Liver (tissue), 9 donors: Measurements from ENCODE around the gene GATAD2B. TPM values are rescaled to one million over a fixed set of nuclear protein-coding genes. Genes with fewer than 3 reads are reported as not detected.
"Not testable (repeated sequence)": the region's sequence is repeated elsewhere in the genome, so short reads cannot be mapped to it uniquely, and the experiment has no call there.

Experiments used
- DNase-seq: peaks from one replicate; pipeline ENCODE4 v3.0.0-alpha.2; 2017; ENCODE audit warnings: low spot score
- H3K27ac ChIP-seq, 2 donors: one replicate each; pipeline ENCODE4 v1.7.0; 2013; ENCODE audit warnings: inconsistent platforms in 2 of 2, low read length in 2 of 2, control low read depth in 1 of 2, low read depth in 1 of 2, mild to moderate bottlenecking in 1 of 2
- H3K27me3 ChIP-seq, 4 donors: one replicate each; pipeline versions ENCODE4 v1.6.1 to v1.7.0; 2013; ENCODE audit warnings: low read length in 3 of 4, inconsistent platforms in 1 of 4, mild to moderate bottlenecking in 1 of 4, moderate library complexity in 1 of 4; ENCODE audit not compliant: control insufficient read depth in 4 of 4, insufficient read depth in 4 of 4
- H3K36me3 ChIP-seq, 4 donors: one replicate each; pipeline versions ENCODE4 v1.6.1 to v1.7.0; 2013; ENCODE audit warnings: low read length in 3 of 4, mild to moderate bottlenecking in 3 of 4, low read depth in 1 of 4, moderate library complexity in 1 of 4; ENCODE audit not compliant: control insufficient read depth in 4 of 4, insufficient read depth in 3 of 4
- H3K4me1 ChIP-seq, 4 donors: one replicate each; pipeline versions ENCODE4 v1.6.1 to v1.7.0; 2013; ENCODE audit warnings: low read length in 3 of 4, mild to moderate bottlenecking in 3 of 4, moderate library complexity in 1 of 4; ENCODE audit not compliant: control insufficient read depth in 4 of 4, insufficient read depth in 4 of 4
- H3K4me3 ChIP-seq, 3 donors: one replicate each; pipeline versions ENCODE4 v1.6.1 to v1.7.0; 2013; ENCODE audit warnings: low read length in 3 of 3, control low read depth in 1 of 3, low read depth in 1 of 3, mild to moderate bottlenecking in 1 of 3
- H3K9ac ChIP-seq, 2 donors: one replicate each; pipeline ENCODE4 v1.7.0; 2013; ENCODE audit warnings: low read length in 2 of 2, mild to moderate bottlenecking in 2 of 2, moderate library complexity in 2 of 2, control low read depth in 1 of 2, low read depth in 1 of 2
- H3K9me3 ChIP-seq, 4 donors: one replicate each; pipeline versions ENCODE4 v1.6.1 to v1.7.0; 2013; ENCODE audit warnings: low read length in 3 of 4; ENCODE audit not compliant: control insufficient read depth in 4 of 4
- FOXA1 ChIP-seq: IDR thresholded peaks from 2 replicates; pipeline ENCODE4 v1.6.1; 2016; ENCODE audit warnings: antibody characterized with exemption
- FOXA2 ChIP-seq: IDR thresholded peaks from 2 replicates; pipeline ENCODE4 v1.6.1; 2016; ENCODE audit warnings: antibody characterized with exemption
- HNF4G ChIP-seq: IDR thresholded peaks from 2 replicates; pipeline ENCODE4 v1.6.1; 2016; ENCODE audit warnings: antibody characterized with exemption
- JUND ChIP-seq, 2 donors: IDR thresholded peaks; 2 replicates each; pipeline ENCODE4 v1.6.1; 2016; ENCODE audit warnings: antibody characterized with exemption in 2 of 2
- NR2F2 ChIP-seq: IDR thresholded peaks from 2 replicates; pipeline ENCODE4 v1.6.1; 2016; ENCODE audit warnings: antibody characterized with exemption
- RAD21 ChIP-seq, 2 donors: IDR thresholded peaks; 2 replicates each; pipeline ENCODE4 v1.6.1; 2016; ENCODE audit warnings: antibody characterized with exemption in 2 of 2, mild to moderate bottlenecking in 2 of 2
- RXRA ChIP-seq, 2 donors: IDR thresholded peaks; 2 replicates each; pipeline ENCODE4 v1.6.1; 2017 to 2018; ENCODE audit warnings: antibody characterized with exemption in 2 of 2, mild to moderate bottlenecking in 1 of 2
- TAF1 ChIP-seq: conservative IDR thresholded peaks from 2 replicates; pipeline ENCODE4 v1.6.1; 2016; ENCODE audit warnings: antibody characterized with exemption, mild to moderate bottlenecking
- ZBTB33 ChIP-seq: IDR thresholded peaks from 2 replicates; pipeline ENCODE4 v1.6.1; 2016; ENCODE audit warnings: antibody characterized with exemption
- WGBS: extraction: QIAGEN DNeasy Blood & Tissue Kit; methylation state at CpG from one replicate; pipeline ENCODE4 v1.1.7; 2013; 5-methylcytosine and 5-hydroxymethylcytosine counted together
- polyA plus RNA-seq, 2 donors: library from polyadenylated mRNA; stranded (reverse) in 1 of 2; unstranded in 1 of 2; fragments of 200-250 nt in 1 of 2; fragments of >200 nt in 1 of 2; fragmentation: Nextera tagmentation in 1 of 2; extraction: Ambion mirVana in 1 of 2; gene quantifications; one replicate each; pipeline versions ENCODE4 v1.2.1 to v1.2.3, GENCODE V29; 2013 to 2015
- total RNA-seq, 2 donors: library from RNA; depleted of rRNA; stranded (reverse); fragments of >200 nt; gene quantifications; one replicate each; pipeline ENCODE4 v1.2.3, GENCODE V29; 2014
- TF ChIP-seq, protein P1 (sequence below): IDR thresholded peaks from 2 replicates; pipeline ENCODE4 v1.6.1; 2016; ENCODE audit warnings: antibody characterized with exemption
- TF ChIP-seq, protein P2 (sequence below): IDR thresholded peaks from 2 replicates; pipeline ENCODE4 v1.6.1; 2016; ENCODE audit warnings: antibody characterized with exemption, mild to moderate bottlenecking
- donor health status: healthy.
- donor health status: healthy.
- donor health status: healthy.
- donor health status: healthy.
- donor health status: healthy.

GATAD2B gene
- total and polyA plus RNA-seq, 4 donors, result 3.2 to 4.9 (median 3.9) TPM

- no peak overlapping the region for H3K4me3 ChIP-seq
Measured at GRCh38 chr1:153841463-153841994, 81.2 kb downstream of the GATAD2B start.

DNA sequence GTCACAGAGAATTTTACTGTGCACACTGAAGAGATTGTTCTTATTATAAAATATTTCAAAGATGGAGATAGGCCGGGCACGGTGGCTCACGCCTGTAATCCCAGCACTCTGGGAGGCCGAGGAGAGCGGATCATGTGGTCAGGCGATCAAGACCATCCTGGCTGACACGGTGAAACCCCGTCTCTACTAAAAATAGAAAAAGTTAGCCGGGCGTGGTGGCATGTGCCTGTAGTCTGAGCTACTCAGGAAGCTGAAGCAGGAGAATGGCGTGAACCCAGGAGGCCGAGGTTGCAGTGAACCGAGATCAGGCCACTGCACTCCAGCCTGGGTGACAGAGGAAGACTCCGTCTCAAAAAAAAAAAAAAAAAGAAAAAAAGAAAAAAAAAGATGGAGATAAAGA, 82.0 kb downstream of the GATAD2B start:
- WGBS, result 85% methylated on average over 14 of the region's 14 CpGs
- not testable (repeated sequence) for H3K9me3 ChIP-seq, H3K36me3 ChIP-seq, H3K4me3 ChIP-seq, DNase-seq, H3K27me3 ChIP-seq, H3K9ac ChIP-seq, H3K4me1 ChIP-seq, H3K27ac ChIP-seq

More at GRCh38 chr1:153841463-153841994, 81.2 kb downstream of the GATAD2B start:
- WGBS, result 90% methylated on average over 3 of the region's 3 CpGs
- no peak overlapping the region for H3K27ac ChIP-seq
- H3K9ac ChIP-seq, result no peak overlapping the region
- DNase-seq, result no peak
- H3K36me3 ChIP-seq, result no peaks in the 10 kb centered on the region
- H3K9me3 ChIP-seq, result no peaks in the 10 kb centered on the region
- TF ChIP-seq TAF1 (no peak), HNF4G (no peak), FOXA2 (no peak), ZBTB33 (no peak), FOXA1 (no peak), RAD21 (IDR thresholded peaks at IDR 0.05) (no peak), NR2F2 (no peak), JUND (IDR thresholded peaks at IDR 0.05) (no peak), RXRA (IDR thresholded peaks at IDR 0.05) (no peak)
- TF ChIP-seq, protein P1, sequence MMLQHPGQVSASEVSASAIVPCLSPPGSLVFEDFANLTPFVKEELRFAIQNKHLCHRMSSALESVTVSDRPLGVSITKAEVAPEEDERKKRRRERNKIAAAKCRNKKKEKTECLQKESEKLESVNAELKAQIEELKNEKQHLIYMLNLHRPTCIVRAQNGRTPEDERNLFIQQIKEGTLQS, result no peak
- TF ChIP-seq, protein P2, sequence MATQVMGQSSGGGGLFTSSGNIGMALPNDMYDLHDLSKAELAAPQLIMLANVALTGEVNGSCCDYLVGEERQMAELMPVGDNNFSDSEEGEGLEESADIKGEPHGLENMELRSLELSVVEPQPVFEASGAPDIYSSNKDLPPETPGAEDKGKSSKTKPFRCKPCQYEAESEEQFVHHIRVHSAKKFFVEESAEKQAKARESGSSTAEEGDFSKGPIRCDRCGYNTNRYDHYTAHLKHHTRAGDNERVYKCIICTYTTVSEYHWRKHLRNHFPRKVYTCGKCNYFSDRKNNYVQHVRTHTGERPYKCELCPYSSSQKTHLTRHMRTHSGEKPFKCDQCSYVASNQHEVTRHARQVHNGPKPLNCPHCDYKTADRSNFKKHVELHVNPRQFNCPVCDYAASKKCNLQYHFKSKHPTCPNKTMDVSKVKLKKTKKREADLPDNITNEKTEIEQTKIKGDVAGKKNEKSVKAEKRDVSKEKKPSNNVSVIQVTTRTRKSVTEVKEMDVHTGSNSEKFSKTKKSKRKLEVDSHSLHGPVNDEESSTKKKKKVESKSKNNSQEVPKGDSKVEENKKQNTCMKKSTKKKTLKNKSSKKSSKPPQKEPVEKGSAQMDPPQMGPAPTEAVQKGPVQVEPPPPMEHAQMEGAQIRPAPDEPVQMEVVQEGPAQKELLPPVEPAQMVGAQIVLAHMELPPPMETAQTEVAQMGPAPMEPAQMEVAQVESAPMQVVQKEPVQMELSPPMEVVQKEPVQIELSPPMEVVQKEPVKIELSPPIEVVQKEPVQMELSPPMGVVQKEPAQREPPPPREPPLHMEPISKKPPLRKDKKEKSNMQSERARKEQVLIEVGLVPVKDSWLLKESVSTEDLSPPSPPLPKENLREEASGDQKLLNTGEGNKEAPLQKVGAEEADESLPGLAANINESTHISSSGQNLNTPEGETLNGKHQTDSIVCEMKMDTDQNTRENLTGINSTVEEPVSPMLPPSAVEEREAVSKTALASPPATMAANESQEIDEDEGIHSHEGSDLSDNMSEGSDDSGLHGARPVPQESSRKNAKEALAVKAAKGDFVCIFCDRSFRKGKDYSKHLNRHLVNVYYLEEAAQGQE, result no peak
- no peaks in the 10 kb centered on the region for H3K27me3 ChIP-seq
- peaks cover 0 to 3% (median under 1%) of the 10 kb centered on the region in 4 donors for H3K4me1 ChIP-seq

DNA sequence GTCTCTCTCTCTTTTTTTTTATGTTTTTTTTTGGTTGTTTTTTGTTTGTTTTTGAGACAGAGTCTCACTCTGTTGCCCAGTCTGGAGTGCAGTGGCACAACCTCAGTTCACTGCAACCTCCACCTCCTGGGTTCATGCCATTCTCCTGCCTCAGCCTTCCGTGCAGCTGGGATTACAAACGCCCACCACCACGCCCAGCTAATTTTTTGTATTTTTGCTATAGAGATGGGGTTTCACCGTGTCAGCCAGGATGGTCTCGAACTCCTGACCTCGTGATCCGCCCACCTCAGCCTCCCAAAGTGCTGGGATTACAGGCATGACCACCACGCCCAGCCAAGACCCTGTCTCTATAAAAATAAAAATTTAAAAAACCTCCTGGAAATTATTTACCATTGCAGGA, 88.8 kb downstream of the GATAD2B start:
- H3K9me3 ChIP-seq, H3K27ac ChIP-seq, H3K9ac ChIP-seq, H3K4me3 ChIP-seq, H3K4me1 ChIP-seq, H3K27me3 ChIP-seq, DNase-seq, H3K36me3 ChIP-seq: not testable (repeated sequence)
- WGBS, result 96% methylated on average over 8 of the region's 8 CpGs
